Measurements from ENCODE around the gene KLK3. TPM values are rescaled to one million over a fixed set of nuclear protein-coding genes. Genes with fewer than 3 reads are reported as not detected.

Gene KLK3
- total and polyA plus RNA-seq, 2 donors (not counting 1 experiment from before 2014, with no cell fraction given) = not detected

- ATAC-seq (ENCODE audit: low read depth) = no peak
- Histone ChIP-seq H3K79me2 (ENCODE audit: control insufficient read depth, insufficient read depth, low read length) (no peaks in the 10 kb centered on the region), H3K4me1 (ENCODE audit: control insufficient read depth in 2 of 2, insufficient read depth in 2 of 2, low read length in 2 of 2) (no peaks in the 10 kb centered on the region), H3K27ac (ENCODE audit: low read length in 2 of 2) (no peak overlapping the region), H3K9ac (ENCODE audit: low read length) (no peak overlapping the region), H3K27me3 (replicated peaks in 1 of 4; ENCODE audit: control extremely low read depth in 1 of 4, control insufficient read depth in 3 of 4, insufficient read depth in 4 of 4, low read length in 3 of 4) (peaks cover 0 to 10% (median 5%) of the 10 kb centered on the region in 4 experiments), H3K9me3 (ENCODE audit: control extremely low read depth in 1 of 3, control insufficient read depth in 2 of 3, insufficient read depth in 1 of 3, low read length in 2 of 3) (peaks cover 0 to 8% (median 0%) of the 10 kb centered on the region in 3 donors), H4K20me1 (ENCODE audit: control insufficient read depth, insufficient read depth, low read length, poor library complexity, severe bottlenecking) (no peaks in the 10 kb centered on the region), H3K36me3 (replicated peaks in 1 of 2; ENCODE audit: control extremely low read depth in 1 of 2, control insufficient read depth in 1 of 2, extremely low read depth in 1 of 2, insufficient read depth in 2 of 2, low read length in 1 of 2) (no peaks in the 10 kb centered on the region), H3K4me3 (ENCODE audit: control extremely low read depth in 1 of 5, extremely low read depth in 1 of 5, insufficient read depth in 1 of 5, low read depth in 2 of 5, low read length in 4 of 5) (no peak overlapping the region), H3K4me2 (replicated peaks; ENCODE audit: low read depth, low read length, poor library complexity, severe bottlenecking) (no peak overlapping the region), H2AFZ (ENCODE audit: insufficient read depth, low read depth, low read length, poor library complexity, severe bottlenecking) (no peak overlapping the region)
- H3K4me1 Mint-ChIP-seq = no peaks in the 10 kb centered on the region
- no peak overlapping the region for H3K27ac Mint-ChIP-seq
- TF ChIP-seq CTCF (IDR thresholded peaks at IDR 0.05) = no peak
- no peak for TF ChIP-seq EZH2 (IDR thresholded peaks at IDR 0.05; ENCODE audit: borderline replicate concordance, insufficient read depth, low read depth, low read length, poor library complexity, severe bottlenecking)
- DNase-seq = no peak
- no peaks in the 10 kb centered on the region for H3K9me3 Mint-ChIP-seq (ENCODE audit: insufficient read depth)
- peaks cover 52% of the 10 kb centered on the region for H3K27me3 Mint-ChIP-seq
- no peak overlapping the region for H3K4me3 Mint-ChIP-seq
- ChIA-PET CTCF (no interaction called here), POLR2A (no interaction called here)
- 90% methylated on average over 3 of the region's 4 CpGs for WGBS (ENCODE audit: insufficient coverage)
- intact Hi-C loops (cut with micrococcal nuclease) = no loop called here
These were observed 14.8 kb downstream of the KLK3 start for GRCh38 chr19:50869479-50869878.

GRCh38 chr19:50870417-50871089 lies 15.8 kb downstream of the KLK3 start:
- intact Hi-C loops (cut with micrococcal nuclease) = no loop called here
- H3K9me3 Mint-ChIP-seq (ENCODE audit: insufficient read depth) = no peaks in the 10 kb centered on the region
- Histone ChIP-seq H3K79me2 (ENCODE audit: control insufficient read depth, insufficient read depth, low read length) (no peaks in the 10 kb centered on the region), H2AFZ (ENCODE audit: insufficient read depth, low read depth, low read length, poor library complexity, severe bottlenecking) (no peak overlapping the region), H3K27ac (ENCODE audit: low read length in 2 of 2) (no peak overlapping the region), H3K4me1 (ENCODE audit: control insufficient read depth in 2 of 2, insufficient read depth in 2 of 2, low read length in 2 of 2) (peaks cover 0 to 9% of the 10 kb centered on the region in 2 donors), H3K4me2 (replicated peaks; ENCODE audit: low read depth, low read length, poor library complexity, severe bottlenecking) (no peak overlapping the region), H3K9me3 (ENCODE audit: control extremely low read depth in 1 of 3, control insufficient read depth in 2 of 3, insufficient read depth in 1 of 3, low read length in 2 of 3) (peaks cover 0 to 8% (median 0%) of the 10 kb centered on the region in 3 donors), H3K4me3 (ENCODE audit: control extremely low read depth in 1 of 5, extremely low read depth in 1 of 5, insufficient read depth in 1 of 5, low read depth in 2 of 5, low read length in 4 of 5) (no peak overlapping the region), H3K9ac (ENCODE audit: low read length) (no peak overlapping the region), H3K36me3 (replicated peaks in 1 of 2; ENCODE audit: control extremely low read depth in 1 of 2, control insufficient read depth in 1 of 2, extremely low read depth in 1 of 2, insufficient read depth in 2 of 2, low read length in 1 of 2) (no peaks in the 10 kb centered on the region), H4K20me1 (ENCODE audit: control insufficient read depth, insufficient read depth, low read length, poor library complexity, severe bottlenecking) (no peaks in the 10 kb centered on the region), H3K27me3 (replicated peaks in 1 of 4; ENCODE audit: control extremely low read depth in 1 of 4, control insufficient read depth in 3 of 4, insufficient read depth in 4 of 4, low read length in 3 of 4) (peaks cover 0 to 13% (median 5%) of the 10 kb centered on the region in 4 experiments)
- 55% methylated on average over 23 of the region's 26 CpGs for WGBS (ENCODE audit: insufficient coverage)
- ATAC-seq (ENCODE audit: low read depth) (no peak), DNase-seq (no peak)
- H3K4me1 Mint-ChIP-seq = no peaks in the 10 kb centered on the region
- no peak overlapping the region for H3K4me3 Mint-ChIP-seq
- peaks cover 48% of the 10 kb centered on the region for H3K27me3 Mint-ChIP-seq
- ChIA-PET POLR2A (no interaction called here), CTCF (no interaction called here)
- no peak overlapping the region for H3K27ac Mint-ChIP-seq
- TF ChIP-seq EZH2 (IDR thresholded peaks at IDR 0.05; ENCODE audit: borderline replicate concordance, insufficient read depth, low read depth, low read length, poor library complexity, severe bottlenecking) (no peak), CTCF (IDR thresholded peaks at IDR 0.05) (no peak)
